Kidney glomerular epithelial cell (primary cell): ENCODE data around the gene PKN2.

Experiments used
- DNase-seq: peaks from one replicate; lab custom pipeline; 2025; lab: John Stamatoyannopoulos, UW

PKN2 gene

GRCh38 chr1:88735382-88735781 lies 51.3 kb downstream of the PKN2 start:
- no peak for DNase-seq

- no peak for DNase-seq
Measured at GRCh38 chr1:88735909-88736308, 51.8 kb downstream of the PKN2 start.

- DNase-seq = peak; percentile 11
Measured at GRCh38 chr1:88736633-88737248, 52.7 kb downstream of the PKN2 start.

GRCh38 chr1:88737338-88737927 lies 53.4 kb downstream of the PKN2 start:
- DNase-seq = no peak

GRCh38 chr1:88740784-88741183 lies 56.7 kb downstream of the PKN2 start:
- no peak for DNase-seq

- DNase-seq = no peak
Measured at GRCh38 chr1:88741413-88741812, 57.3 kb downstream of the PKN2 start.

- DNase-seq = no peak
Measured at GRCh38 chr1:88742531-88742930, 58.5 kb downstream of the PKN2 start.

GRCh38 chr1:88744142-88744541 lies 60.1 kb downstream of the PKN2 start:
- no peak for DNase-seq

- no peak for DNase-seq
Measured at GRCh38 chr1:88746916-88747315, 62.8 kb downstream of the PKN2 start.

- DNase-seq = no peak
Measured at GRCh38 chr1:88751714-88752113, 67.6 kb downstream of the PKN2 start.

- DNase-seq = no peak
Measured at GRCh38 chr1:88753506-88753905, 69.4 kb downstream of the PKN2 start.

- peak; percentile 82 for DNase-seq
Measured at GRCh38 chr1:88763649-88764406, 79.8 kb downstream of the PKN2 start.

- no peak for DNase-seq
Measured at GRCh38 chr1:88768187-88768586, 84.1 kb downstream of the PKN2 start.

- no peak for DNase-seq
Measured at GRCh38 chr1:88768816-88769215, 84.7 kb downstream of the PKN2 start.

- peak; percentile 54 for DNase-seq
Measured at GRCh38 chr1:88773540-88774150, 89.6 kb downstream of the PKN2 start.

- no peak for DNase-seq
Measured at GRCh38 chr1:88774151-88774556, 90.1 kb downstream of the PKN2 start.

GRCh38 chr1:88777604-88778149 lies 93.6 kb downstream of the PKN2 start:
- no peak for DNase-seq

GRCh38 chr1:88779880-88780279 lies 95.8 kb downstream of the PKN2 start:
- no peak for DNase-seq

- DNase-seq = no peak
Measured at GRCh38 chr1:88780485-88780884, 96.4 kb downstream of the PKN2 start.

- no peak for DNase-seq
Measured at GRCh38 chr1:88783145-88783544, 99.1 kb downstream of the PKN2 start.

- DNase-seq = no peak
Measured at GRCh38 chr1:88784551-88784950, 100.5 kb downstream of the PKN2 start.

- DNase-seq = no peak
Measured at GRCh38 chr1:88787023-88787903, 103.2 kb downstream of the PKN2 start.
